Glomerular visceral epithelial cell (primary cell): ENCODE data around the gene CSKMT.
"Not testable (repeated sequence)": the region's sequence is repeated elsewhere in the genome, so short reads cannot be mapped to it uniquely, and the experiment has no call there.

Source experiments
- DNase-seq: peaks from one replicate; pipeline ENCODE4 v3.0.0-alpha.2; 2016; ENCODE audit errors: extremely low spot score

Gene CSKMT

GRCh38 chr11:62656796-62657429 is 8.2 kb upstream of the CSKMT start:
- DNase-seq, result no peak

GRCh38 chr11:62664405-62665074 is 572 bp upstream of the CSKMT start:
- DNase-seq, result peak; percentile 63

GRCh38 chr11:62665599-62666258 is 617 bp downstream of the CSKMT start:
- DNase-seq, result peak; percentile 63

- DNase-seq, result no peak
These were observed 1.3 kb downstream of the CSKMT start for GRCh38 chr11:62666259-62666926.

- DNase-seq, result no peak
These were observed 2.3 kb downstream of the CSKMT start for GRCh38 chr11:62667460-62667859.

- DNase-seq, result no peak
These were observed 4.5 kb downstream of the CSKMT start for GRCh38 chr11:62669420-62670161.

- DNase-seq, result peak; percentile 33
These were observed 6.1 kb downstream of the CSKMT start for GRCh38 chr11:62671236-62671607.

GRCh38 chr11:62671608-62672389 is 6.7 kb downstream of the CSKMT start, which contains the start of the genes LBHD1 and UQCC3:
Gene LBHD1, minus strand, starts transcription at chr11:62672267. Its CDS starts 2,236 bp downstream, at chr11:62670031.
Gene UQCC3, plus strand, starts transcription at chr11:62671673. Its CDS starts 73 bp downstream, at chr11:62671746.
- DNase-seq, result peak; percentile 82

GRCh38 chr11:62673196-62673525 is 8.0 kb downstream of the CSKMT start:
- no peak for DNase-seq

- DNase-seq, result not testable (repeated sequence)
These were observed 10.3 kb downstream of the CSKMT start for GRCh38 chr11:62675415-62675814.

- no peak for DNase-seq
These were observed 11.6 kb downstream of the CSKMT start for GRCh38 chr11:62676698-62677097.

GRCh38 chr11:62677156-62677555 is 12.0 kb downstream of the CSKMT start:
- DNase-seq, result no peak

- DNase-seq, result no peak
These were observed 12.6 kb downstream of the CSKMT start for GRCh38 chr11:62677714-62678113.

GRCh38 chr11:62678433-62678769 is 13.3 kb downstream of the CSKMT start:
- DNase-seq, result no peak

GRCh38 chr11:62678770-62679696 is 13.9 kb downstream of the CSKMT start, which contains the start of gene UBXN1:
Gene UBXN1, minus strand, starts transcription at chr11:62679073. Its CDS starts 150 bp downstream, at chr11:62678923.
- peak; percentile 78 for DNase-seq

- peak; percentile 76 for DNase-seq
These were observed 15.7 kb downstream of the CSKMT start for GRCh38 chr11:62680825-62681240.

GRCh38 chr11:62682518-62682917 is 17.4 kb downstream of the CSKMT start:
- DNase-seq, result no peak

GRCh38 chr11:62687508-62688396 is 22.6 kb downstream of the CSKMT start:
- DNase-seq, result no peak

GRCh38 chr11:62688491-62688890 is 23.4 kb downstream of the CSKMT start:
- DNase-seq, result no peak
